Osteoblast (primary cell): Measurements from ENCODE around the gene COL8A2. TPM values are rescaled to one million over a fixed set of nuclear protein-coding genes. Genes with fewer than 3 reads are reported as not detected.

Experiments used
- DNase-seq: peaks from one replicate; pipeline ENCODE4 v3.0.0; 2011; ENCODE audit warnings: low spot score, mixed read lengths; ENCODE audit not compliant: insufficient read length; ENCODE audit errors: missing footprints
- H2AFZ ChIP-seq: 2 replicates; pipeline ENCODE4 v1.6.0; 2011; ENCODE audit warnings: mild to moderate bottlenecking, low read length
- H3K27ac ChIP-seq: 2 replicates; pipeline ENCODE4 v1.5.1; 2011; ENCODE audit warnings: mild to moderate bottlenecking, low read depth, low read length, moderate library complexity
- H3K27me3 ChIP-seq: 2 replicates; pipeline ENCODE4 v1.6.0; 2012; ENCODE audit warnings: mild to moderate bottlenecking, control low read depth, inconsistent platforms, low read length, moderate library complexity; ENCODE audit not compliant: insufficient read depth
- H3K36me3 ChIP-seq: 2 replicates; pipeline ENCODE4 v1.5.1; 2011; ENCODE audit warnings: mild to moderate bottlenecking, low read length, control low read depth, moderate library complexity; ENCODE audit not compliant: insufficient read depth
- H3K4me1 ChIP-seq: 2 replicates; pipeline ENCODE4 v1.5.1; 2011; ENCODE audit warnings: mild to moderate bottlenecking, low read length, control low read depth, moderate library complexity; ENCODE audit not compliant: insufficient read depth
- H3K4me2 ChIP-seq: 2 replicates; pipeline ENCODE4 v1.6.0; 2011; ENCODE audit warnings: mild to moderate bottlenecking, low read length; ENCODE audit not compliant: insufficient read depth
- H3K4me3 ChIP-seq: fragments of 200-600 bp; sonication (generic); 3 replicates; pipeline ENCODE4 v1.5.1; 2012; ENCODE audit warnings: mild to moderate bottlenecking, low read length, inconsistent platforms; ENCODE audit not compliant: insufficient read depth
- H3K79me2 ChIP-seq: 2 replicates; pipeline ENCODE4 v1.6.0; 2012; ENCODE audit warnings: mild to moderate bottlenecking, low read length, control low read depth, inconsistent platforms; ENCODE audit not compliant: insufficient read depth
- H3K9me3 ChIP-seq: 2 replicates; pipeline ENCODE4 v1.5.1; 2011; ENCODE audit warnings: low read depth, low read length, control low read depth
- H4K20me1 ChIP-seq: 2 replicates; pipeline ENCODE4 v1.6.0; 2012; ENCODE audit warnings: mild to moderate bottlenecking, low read length, control low read depth; ENCODE audit not compliant: insufficient read depth
- CTCF ChIP-seq: IDR thresholded peaks from 2 replicates; pipeline ENCODE4 v1.5.1; 2011; ENCODE audit warnings: mild to moderate bottlenecking, low read depth, low read length, moderate library complexity; ENCODE audit errors: extremely low read depth
- total RNA-seq: library from RNA; depleted of rRNA; stranded (reverse); fragments of >200 nt; gene quantifications from 2 replicates; pipeline ENCODE4 v1.2.3, GENCODE V29; 2012

Gene COL8A2
- total RNA-seq, 1 donor, result 15.2 TPM

GRCh38 chr1:36135330-36135667, 10.3 kb upstream of the COL8A2 start:
- no peak for TF ChIP-seq CTCF
- no peak overlapping the region for H3K4me2 ChIP-seq
- peaks cover 30% of the 10 kb centered on the region for H3K79me2 ChIP-seq
- peaks cover 25% of the 10 kb centered on the region for H3K36me3 ChIP-seq
- H4K20me1 ChIP-seq, result peaks cover 5% of the 10 kb centered on the region
- no peaks in the 10 kb centered on the region for H3K27me3 ChIP-seq
- H2AFZ ChIP-seq, result no peak overlapping the region
- peaks cover 54% of the 10 kb centered on the region for H3K4me1 ChIP-seq
- H3K9me3 ChIP-seq, result no peaks in the 10 kb centered on the region
- no peak overlapping the region for H3K4me3 ChIP-seq
- H3K27ac ChIP-seq, result peak overlapping the region; percentile 89
- DNase-seq, result peak; percentile 35

- no peaks in the 10 kb centered on the region for H4K20me1 ChIP-seq
- peak; percentile 91 for DNase-seq
- no peak overlapping the region for H2AFZ ChIP-seq
- H3K79me2 ChIP-seq, result peaks cover 24% of the 10 kb centered on the region
- H3K4me2 ChIP-seq, result no peak overlapping the region
- no peaks in the 10 kb centered on the region for H3K9me3 ChIP-seq
- no peaks in the 10 kb centered on the region for H3K27me3 ChIP-seq
- TF ChIP-seq CTCF, result peak; percentile 85
- no peak overlapping the region for H3K4me3 ChIP-seq
- peaks cover 50% of the 10 kb centered on the region for H3K4me1 ChIP-seq
- H3K36me3 ChIP-seq, result peaks cover 20% of the 10 kb centered on the region
- peak overlapping the region; percentile 89 for H3K27ac ChIP-seq
Measured at GRCh38 chr1:36134505-36135329, 9.7 kb upstream of the COL8A2 start.

- H3K36me3 ChIP-seq, result peaks cover 15% of the 10 kb centered on the region
- no peak overlapping the region for H2AFZ ChIP-seq
- no peaks in the 10 kb centered on the region for H3K9me3 ChIP-seq
- peaks cover 50% of the 10 kb centered on the region for H3K4me1 ChIP-seq
- no peak overlapping the region for H3K4me3 ChIP-seq
- peaks cover 17% of the 10 kb centered on the region for H3K79me2 ChIP-seq
- H4K20me1 ChIP-seq, result no peaks in the 10 kb centered on the region
- peak; percentile 46 for DNase-seq
- H3K27me3 ChIP-seq, result no peaks in the 10 kb centered on the region
- H3K27ac ChIP-seq, result peak overlapping the region; percentile 29
- no peak for TF ChIP-seq CTCF
- no peak overlapping the region for H3K4me2 ChIP-seq
Measured at GRCh38 chr1:36134031-36134430, 9.0 kb upstream of the COL8A2 start.

- Histone ChIP-seq H3K36me3 (peaks cover 15% of the 10 kb centered on the region), H3K4me1 (peaks cover 55% of the 10 kb centered on the region), H3K27ac (peak overlapping the region; percentile 60), H3K27me3 (no peaks in the 10 kb centered on the region), H3K9me3 (no peaks in the 10 kb centered on the region), H3K4me2 (peak overlapping the region; percentile 6), H3K4me3 (no peak overlapping the region), H2AFZ (peak overlapping the region; percentile 68), H4K20me1 (no peaks in the 10 kb centered on the region), H3K79me2 (peaks cover 15% of the 10 kb centered on the region)
- no peak for TF ChIP-seq CTCF
- peak; percentile 99 for DNase-seq
Measured at GRCh38 chr1:36133484-36133883, 8.5 kb upstream of the COL8A2 start.
